Breast epithelium (tissue), 3 donors: Measurements from ENCODE around the gene OCA2.

Experiments used
- CTCF ChIP-seq, 3 donors: fragments of 450-650 bp; IDR thresholded peaks; one replicate each; pipeline ENCODE4 v1.5.1; 2016 to 2017; ENCODE audit warnings: antibody characterized with exemption in 3 of 3, mild to moderate bottlenecking in 3 of 3, moderate library complexity in 3 of 3
- POLR2A ChIP-seq: fragments of 450-650 bp; IDR thresholded peaks from one replicate; pipeline ENCODE4 v1.6.1; 2016; ENCODE audit warnings: antibody characterized with exemption, mild to moderate bottlenecking, moderate library complexity

- TF ChIP-seq CTCF (IDR thresholded peaks at IDR 0.05) = no peak
- no peak for TF ChIP-seq POLR2A
Observed at GRCh38 chr15:28106294-28107110, 7.4 kb upstream of the OCA2 start.
